Activated T-helper 2 cell treated with anti-CD3 and anti-CD28 coated beads, Interferon-gamma antibody, Interleukin-2, Interleukin-4, amounts not matched to agents 10 μg/mL and 5 μg/mL and 100 μg/mL, durations not matched to agents 14 hours and 24 hours and 36 hours (primary cell): Measurements from ENCODE around the gene CHDH. TPM values are rescaled to one million over a fixed set of nuclear protein-coding genes. Genes with fewer than 3 reads are reported as not detected.

ENCODE experiments used
- DNase-seq: peaks from one replicate; pipeline ENCODE4 v3.0.0; 2021; ENCODE audit warnings: low spot score
- H3K27ac Mint-ChIP-seq: one replicate; pipeline ENCODE4 v1.8.0; 2021; ENCODE audit warnings: mixed read lengths
- H3K27me3 Mint-ChIP-seq: one replicate; pipeline ENCODE4 v1.8.0; 2021; ENCODE audit warnings: low read depth, mixed read lengths
- H3K36me3 Mint-ChIP-seq: one replicate; pipeline ENCODE4 v1.8.0; 2021; ENCODE audit warnings: low read depth, mixed read lengths
- H3K4me1 Mint-ChIP-seq: one replicate; pipeline ENCODE4 v1.8.0; 2021; ENCODE audit warnings: low read depth, mixed read lengths
- H3K4me3 Mint-ChIP-seq: one replicate; pipeline ENCODE4 v1.8.0; 2021; ENCODE audit warnings: low read depth, mild to moderate bottlenecking, moderate library complexity, mixed read lengths
- H3K9me3 Mint-ChIP-seq: one replicate; pipeline ENCODE4 v1.8.0; 2021; ENCODE audit warnings: mixed read lengths
- intact Hi-C: fragments of 100-400 bp; cut with micrococcal nuclease; formaldehyde crosslinking; loops from one replicate; pipeline ENCODE4 v1.15.1; 2023
- total RNA-seq: library from RNA; stranded (reverse); gene quantifications from 2 replicates; pipeline ENCODE4 v1.2.3, GENCODE V29; 2022

Gene CHDH
- total RNA-seq, 1 donor from 2014 or later: 10.7 TPM

- Mint-ChIP-seq H3K27ac (no peak overlapping the region), H3K36me3 (no peaks in the 10 kb centered on the region), H3K4me1 (peaks cover 14% of the 10 kb centered on the region), H3K27me3 (peaks cover 6% of the 10 kb centered on the region), H3K9me3 (no peaks in the 10 kb centered on the region), H3K4me3 (no peak overlapping the region)
- intact Hi-C loops: no loop called here
- no peak for DNase-seq
These were observed 66.0 kb downstream of the CHDH start for GRCh38 chr3:53780171-53780570.

- H3K27ac Mint-ChIP-seq: no peak overlapping the region
- intact Hi-C loops: no loop called here
- peaks cover 24% of the 10 kb centered on the region for H3K4me1 Mint-ChIP-seq
- H3K36me3 Mint-ChIP-seq: no peaks in the 10 kb centered on the region
- no peaks in the 10 kb centered on the region for H3K9me3 Mint-ChIP-seq
- peaks cover 12% of the 10 kb centered on the region for H3K27me3 Mint-ChIP-seq
- no peak overlapping the region for H3K4me3 Mint-ChIP-seq
- DNase-seq: no peak
These were observed 68.1 kb downstream of the CHDH start for GRCh38 chr3:53778153-53778552.

- H3K27me3 Mint-ChIP-seq: peaks cover 12% of the 10 kb centered on the region
- intact Hi-C loops: no loop called here
- H3K27ac Mint-ChIP-seq: no peak overlapping the region
- peaks cover 24% of the 10 kb centered on the region for H3K4me1 Mint-ChIP-seq
- DNase-seq: no peak
- no peaks in the 10 kb centered on the region for H3K36me3 Mint-ChIP-seq
- H3K9me3 Mint-ChIP-seq: no peaks in the 10 kb centered on the region
- no peak overlapping the region for H3K4me3 Mint-ChIP-seq
These were observed 68.8 kb downstream of the CHDH start for GRCh38 chr3:53777468-53777867.

- H3K4me3 Mint-ChIP-seq: no peak overlapping the region
These were observed 69.6 kb downstream of the CHDH start for GRCh38 chr3:53776494-53777101.

GRCh38 chr3:53775834-53776251 is 70.4 kb downstream of the CHDH start:
- H3K4me1 Mint-ChIP-seq: peaks cover 24% of the 10 kb centered on the region
- intact Hi-C loops: no loop called here
- no peaks in the 10 kb centered on the region for H3K36me3 Mint-ChIP-seq
- H3K4me3 Mint-ChIP-seq: no peak overlapping the region
- no peak overlapping the region for H3K27ac Mint-ChIP-seq
- H3K9me3 Mint-ChIP-seq: no peaks in the 10 kb centered on the region
- H3K27me3 Mint-ChIP-seq: peaks cover 7% of the 10 kb centered on the region
- DNase-seq: no peak

More at GRCh38 chr3:53776494-53777101, 69.6 kb downstream of the CHDH start:
- no peaks in the 10 kb centered on the region for H3K9me3 Mint-ChIP-seq
- H3K4me1 Mint-ChIP-seq: peaks cover 24% of the 10 kb centered on the region
- H3K27ac Mint-ChIP-seq: no peak overlapping the region
- H3K27me3 Mint-ChIP-seq: peaks cover 12% of the 10 kb centered on the region
- H3K36me3 Mint-ChIP-seq: no peaks in the 10 kb centered on the region
- DNase-seq: no peak
- intact Hi-C loops: no loop called here

GRCh38 chr3:53775018-53775417 is 71.2 kb downstream of the CHDH start:
- DNase-seq: no peak
- H3K4me1 Mint-ChIP-seq: peaks cover 26% of the 10 kb centered on the region
- H3K27ac Mint-ChIP-seq: no peak overlapping the region
- H3K27me3 Mint-ChIP-seq: peaks cover 13% of the 10 kb centered on the region
- intact Hi-C loops: no loop called here
- H3K9me3 Mint-ChIP-seq: no peaks in the 10 kb centered on the region
- no peaks in the 10 kb centered on the region for H3K36me3 Mint-ChIP-seq
- H3K4me3 Mint-ChIP-seq: no peak overlapping the region

- H3K9me3 Mint-ChIP-seq: no peaks in the 10 kb centered on the region
- peaks cover 29% of the 10 kb centered on the region for H3K4me1 Mint-ChIP-seq
- DNase-seq: no peak
- no peaks in the 10 kb centered on the region for H3K36me3 Mint-ChIP-seq
- no peak overlapping the region for H3K27ac Mint-ChIP-seq
- H3K4me3 Mint-ChIP-seq: no peak overlapping the region
- peaks cover 15% of the 10 kb centered on the region for H3K27me3 Mint-ChIP-seq
- intact Hi-C loops: no loop called here
These were observed 71.8 kb downstream of the CHDH start for GRCh38 chr3:53774414-53774813.

GRCh38 chr3:53773611-53774368 is 72.4 kb downstream of the CHDH start:
- Mint-ChIP-seq H3K27me3 (peaks cover 15% of the 10 kb centered on the region), H3K27ac (no peak overlapping the region), H3K4me1 (peaks cover 29% of the 10 kb centered on the region), H3K9me3 (no peaks in the 10 kb centered on the region), H3K4me3 (no peak overlapping the region), H3K36me3 (no peaks in the 10 kb centered on the region)
- intact Hi-C loops: no loop called here
- no peak for DNase-seq

GRCh38 chr3:53773021-53773436 is 73.2 kb downstream of the CHDH start:
- no peaks in the 10 kb centered on the region for H3K9me3 Mint-ChIP-seq
- peaks cover 29% of the 10 kb centered on the region for H3K4me1 Mint-ChIP-seq
- no peak overlapping the region for H3K27ac Mint-ChIP-seq
- no peak overlapping the region for H3K4me3 Mint-ChIP-seq
- peaks cover 20% of the 10 kb centered on the region for H3K27me3 Mint-ChIP-seq
- intact Hi-C loops: no loop called here
- no peak for DNase-seq
- H3K36me3 Mint-ChIP-seq: no peaks in the 10 kb centered on the region

GRCh38 chr3:53772562-53772961 is 73.7 kb downstream of the CHDH start:
- H3K9me3 Mint-ChIP-seq: no peaks in the 10 kb centered on the region
- no peaks in the 10 kb centered on the region for H3K36me3 Mint-ChIP-seq
- no peak overlapping the region for H3K27ac Mint-ChIP-seq
- no peak overlapping the region for H3K4me3 Mint-ChIP-seq
- peaks cover 26% of the 10 kb centered on the region for H3K4me1 Mint-ChIP-seq
- DNase-seq: no peak
- peaks cover 20% of the 10 kb centered on the region for H3K27me3 Mint-ChIP-seq
- intact Hi-C loops: no loop called here

GRCh38 chr3:53768478-53769459 is 77.5 kb downstream of the CHDH start:
- H3K27ac Mint-ChIP-seq: no peak overlapping the region
- H3K4me1 Mint-ChIP-seq: peaks cover 13% of the 10 kb centered on the region
- H3K9me3 Mint-ChIP-seq: no peaks in the 10 kb centered on the region
- intact Hi-C loops: no loop called here
- H3K36me3 Mint-ChIP-seq: no peaks in the 10 kb centered on the region
- H3K4me3 Mint-ChIP-seq: no peak overlapping the region
- H3K27me3 Mint-ChIP-seq: peaks cover 21% of the 10 kb centered on the region
- DNase-seq: no peak

- Mint-ChIP-seq H3K27ac (no peak overlapping the region), H3K9me3 (no peaks in the 10 kb centered on the region), H3K4me3 (no peak overlapping the region), H3K27me3 (peaks cover 18% of the 10 kb centered on the region), H3K4me1 (peaks cover 9% of the 10 kb centered on the region), H3K36me3 (no peaks in the 10 kb centered on the region)
- DNase-seq: no peak
- intact Hi-C loops: no loop called here
These were observed 79.5 kb downstream of the CHDH start for GRCh38 chr3:53766706-53767105.
